A673 (cell line): ENCODE results near the gene STING1.
"Not testable (repeated sequence)": the region's sequence is repeated elsewhere in the genome, so short reads cannot be mapped to it uniquely, and the experiment has no call there.

ENCODE experiments used
- CTCF ChIP-seq: fragments of 300-800, 200-600 bp; sonication (generic); conservative IDR thresholded peaks from 2 replicates; pipeline ENCODE4 v1.5.1; 2017; ENCODE audit warnings: low read depth, mild to moderate bottlenecking, antibody characterized with exemption, low read length, moderate library complexity, mixed read lengths
- EZH2 ChIP-seq: fragments of 200-600 bp; sonication (generic); IDR thresholded peaks from 2 replicates; pipeline ENCODE4 v1.6.1; 2017; ENCODE audit warnings: borderline replicate concordance, low read depth, mild to moderate bottlenecking, mixed read lengths, antibody characterized with exemption, low read length; ENCODE audit not compliant: poor library complexity, severe bottlenecking

- TF ChIP-seq EZH2, CTCF: not testable (repeated sequence)
Observed at GRCh38 chr5:139528695-139529094, 46.1 kb upstream of the STING1 start.
